ENCODE measurements around the gene PRKCH.

DNA sequence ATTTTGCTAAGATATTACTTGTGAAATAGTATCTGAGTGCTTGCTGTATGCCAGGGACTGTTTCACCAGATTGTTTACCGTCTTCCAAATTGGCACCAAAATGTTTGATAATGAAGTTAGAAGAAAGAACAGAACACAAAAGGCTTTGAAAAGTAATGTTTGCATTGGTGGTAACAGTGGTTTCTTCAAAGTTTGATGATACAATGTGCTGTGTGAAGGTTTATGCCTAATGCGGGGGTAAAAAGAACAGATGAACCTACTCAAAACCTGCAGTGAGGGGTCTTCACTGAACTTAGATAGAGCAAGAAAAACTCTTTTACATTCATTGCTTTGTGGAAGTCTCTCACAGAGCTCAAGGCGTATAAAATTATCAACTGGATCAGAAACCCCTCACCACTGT is 76.2 kb downstream of the PRKCH start:
- TF ChIP-seq ZNF232 (CRISPR knock-in tag; IDR thresholded peaks at IDR 0.05; ENCODE audit: borderline replicate concordance) (no peak), ZNF3 (CRISPR knock-in tag; IDR thresholded peaks at IDR 0.05) (no peak), CBX1 (IDR thresholded peaks at IDR 0.05; ENCODE audit: low read depth) (no peak), ZBTB49 (CRISPR knock-in tag; IDR thresholded peaks at IDR 0.05; ENCODE audit: borderline replicate concordance) (no peak), ZNF274 (CRISPR knock-in tag; IDR thresholded peaks at IDR 0.05) (no peak), CTCF (CRISPR knock-in tag; IDR thresholded peaks at IDR 0.05) (no peak), ARID5B (CRISPR knock-in tag; IDR thresholded peaks at IDR 0.05) (no peak)
